GM18909 (cell line): ENCODE measurements around the gene SEMA6B.
"Not testable (repeated sequence)": the region's sequence is repeated elsewhere in the genome, so short reads cannot be mapped to it uniquely, and the experiment has no call there.

Source experiments
- ATAC-seq: cut with Tn5 transposase; IDR thresholded peaks from one replicate; pipeline ENCODE4 v1.9.1; 2021; ENCODE audit warnings: mild to moderate bottlenecking; ENCODE audit not compliant: unreplicated experiment, poor library complexity

SEMA6B gene

DNA sequence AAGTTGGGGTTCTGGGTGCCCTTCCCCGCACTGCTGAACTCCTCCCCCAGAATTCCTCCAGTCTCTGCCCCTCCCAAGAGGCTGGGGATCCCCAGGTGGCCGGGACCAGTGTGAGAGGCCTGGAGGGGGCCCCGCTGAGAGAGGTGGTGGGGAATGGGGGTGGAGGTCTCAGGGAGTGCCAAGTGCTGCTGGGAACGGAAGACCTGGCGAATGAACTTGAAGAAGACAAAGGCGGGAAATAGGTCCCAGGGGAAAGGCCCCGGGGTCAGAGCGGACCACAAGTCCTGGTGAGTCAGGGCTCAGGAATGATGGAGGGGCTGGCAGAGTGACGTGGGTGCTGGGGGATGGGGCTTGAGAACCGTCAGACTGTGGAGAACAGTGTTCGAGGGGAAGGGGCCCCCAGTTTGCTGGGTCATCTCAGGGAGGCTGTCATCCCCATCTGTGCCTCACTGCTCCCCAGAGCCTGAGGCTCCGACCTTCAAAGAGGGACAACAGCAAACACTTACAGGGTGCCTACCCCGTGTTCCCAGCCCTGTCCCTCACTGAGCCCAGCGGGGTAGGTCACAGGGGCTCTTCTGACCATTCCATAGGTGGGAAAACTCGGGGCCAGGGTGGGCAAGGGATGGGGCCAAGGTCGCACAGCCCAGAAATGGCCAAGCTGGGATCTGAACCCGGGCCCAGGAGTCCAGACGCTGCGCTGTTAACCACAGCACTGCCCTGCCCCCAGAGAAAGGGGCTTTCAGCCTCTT is 16.0 kb upstream of the SEMA6B start:
- ATAC-seq, result no peak

DNA sequence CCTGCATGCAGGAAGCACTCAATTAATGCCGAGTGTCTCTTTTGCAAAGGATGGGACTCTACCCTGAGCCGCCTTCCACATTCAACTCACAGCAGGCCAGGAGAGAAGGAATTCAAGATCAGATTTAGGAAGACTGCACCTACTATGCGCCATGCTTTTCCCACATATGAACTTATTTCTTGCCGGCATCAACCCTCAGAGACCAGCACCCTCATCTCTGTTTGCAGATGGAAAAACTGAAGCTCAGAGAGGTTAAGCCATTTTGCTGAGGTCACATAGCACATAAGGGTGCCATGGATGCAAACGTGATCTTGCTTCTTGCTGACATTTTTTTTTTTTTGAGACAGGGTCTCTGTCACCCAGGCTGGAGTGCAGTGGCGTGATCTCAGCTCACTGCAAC is 14.2 kb upstream of the SEMA6B start:
- no peak for ATAC-seq

DNA sequence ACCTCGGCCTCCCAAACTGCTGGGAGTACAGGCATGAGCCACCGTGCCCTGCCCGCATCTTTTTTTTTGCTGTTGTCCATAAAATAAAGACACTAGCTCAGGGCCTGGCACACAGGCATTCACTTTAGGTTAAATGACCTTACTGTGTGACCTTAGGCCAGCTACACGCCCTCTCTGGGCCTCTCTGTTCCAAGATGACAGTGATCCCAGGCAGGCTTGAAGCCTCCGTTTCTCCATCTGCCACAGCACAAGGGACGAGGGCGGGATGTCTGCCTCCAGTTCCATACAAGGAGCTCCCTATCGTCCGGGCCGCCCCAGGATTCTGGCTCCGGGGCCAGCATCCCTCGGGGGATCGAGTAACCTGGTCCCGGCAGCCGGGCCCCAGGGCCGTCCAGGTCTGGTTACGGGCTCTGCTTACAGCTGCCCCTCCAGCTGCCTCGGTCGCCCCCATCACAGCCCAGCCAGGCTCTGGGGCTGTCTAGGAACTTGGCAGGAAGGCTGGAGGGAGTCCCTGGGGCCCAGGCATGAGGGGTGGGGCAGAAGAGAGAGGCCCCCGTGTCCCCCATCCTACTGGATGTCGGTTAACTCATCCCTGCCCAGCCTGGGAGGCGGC is 11.9 kb upstream of the SEMA6B start:
- no peak for ATAC-seq

DNA sequence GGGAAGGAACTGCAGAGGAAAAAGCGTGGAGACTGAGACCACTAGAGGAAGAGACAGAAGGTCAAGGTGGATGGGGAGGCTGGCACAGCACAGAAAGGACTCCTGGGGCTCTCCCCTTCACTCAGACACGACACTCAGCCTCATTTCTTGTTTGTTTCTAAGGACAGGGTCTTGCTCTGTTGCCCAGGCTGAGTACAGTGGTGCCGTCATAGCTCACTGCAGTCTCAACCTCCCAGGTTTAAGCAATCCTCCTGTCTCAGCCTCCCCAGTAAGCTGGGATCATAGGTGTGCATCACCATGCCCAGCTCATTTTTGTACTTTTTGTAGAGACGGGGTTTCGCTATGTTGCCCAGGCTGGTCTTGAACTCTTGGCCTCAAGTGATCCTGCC is 11.4 kb upstream of the SEMA6B start:
- ATAC-seq, result no peak

GRCh38 chr19:4570402-4570801 is 10.9 kb upstream of the SEMA6B start:
- ATAC-seq, result no peak

DNA sequence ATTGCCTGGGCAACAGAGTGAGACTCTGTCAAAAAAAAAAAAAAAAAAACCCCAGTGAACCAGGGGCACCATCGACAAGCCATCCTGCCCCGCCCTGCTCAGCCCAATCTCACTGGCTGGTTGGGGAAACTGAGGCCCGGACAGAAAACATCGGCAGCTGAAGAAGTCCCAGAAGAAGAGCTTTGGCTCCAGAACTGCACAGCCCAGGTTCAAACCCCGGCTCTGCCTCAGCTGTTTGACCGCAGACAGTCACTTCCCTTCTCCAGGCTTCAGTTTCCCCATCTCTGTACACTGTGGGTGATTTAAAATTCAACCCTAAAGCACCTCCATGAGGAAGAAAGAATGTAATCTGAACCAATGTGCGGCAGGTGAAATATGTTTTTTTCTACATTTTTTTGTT is 9.4 kb upstream of the SEMA6B start:
- ATAC-seq, result no peak

- ATAC-seq, result no peak
These were observed 8.1 kb upstream of the SEMA6B start for GRCh38 chr19:4567584-4568071.

GRCh38 chr19:4566402-4567051 is 7.0 kb upstream of the SEMA6B start:
- no peak for ATAC-seq

DNA sequence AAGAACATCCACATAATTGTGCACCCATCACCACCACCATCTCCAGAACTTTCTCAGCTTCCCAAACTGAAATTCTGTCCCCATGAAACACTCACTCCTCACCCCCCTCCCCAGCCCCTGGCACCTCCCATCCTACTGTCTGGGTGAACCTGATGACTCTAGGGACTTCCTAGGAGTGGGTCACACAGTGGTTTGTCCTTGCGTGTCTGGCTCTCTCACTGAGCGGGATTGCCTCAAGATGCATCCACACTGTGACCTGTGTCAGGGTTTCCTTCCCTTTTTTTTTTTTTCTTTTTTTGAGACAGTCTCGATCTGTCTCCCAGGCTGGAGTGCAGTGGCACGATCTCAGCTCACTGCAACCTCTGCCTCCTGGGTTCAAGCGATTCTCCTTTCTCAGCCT is 4.1 kb upstream of the SEMA6B start:
- ATAC-seq, result not testable (repeated sequence)

DNA sequence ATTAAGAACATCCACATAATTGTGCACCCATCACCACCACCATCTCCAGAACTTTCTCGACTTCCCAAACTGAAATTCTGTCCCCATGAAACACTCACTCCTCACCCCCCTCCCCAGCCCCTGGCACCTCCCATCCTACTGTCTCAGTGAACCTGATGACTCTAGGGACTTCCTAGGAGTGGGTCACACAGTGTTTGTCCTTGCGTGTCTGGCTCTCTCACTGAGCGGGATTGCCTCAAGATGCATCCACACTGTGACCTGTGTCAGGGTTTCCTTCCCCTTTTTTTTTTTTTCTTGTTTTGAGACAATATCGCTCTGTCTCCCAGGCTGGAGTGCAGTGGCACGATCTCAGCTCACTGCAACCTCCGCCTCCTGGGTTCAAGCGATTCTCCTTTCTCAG is 2.6 kb upstream of the SEMA6B start:
- not testable (repeated sequence) for ATAC-seq

DNA sequence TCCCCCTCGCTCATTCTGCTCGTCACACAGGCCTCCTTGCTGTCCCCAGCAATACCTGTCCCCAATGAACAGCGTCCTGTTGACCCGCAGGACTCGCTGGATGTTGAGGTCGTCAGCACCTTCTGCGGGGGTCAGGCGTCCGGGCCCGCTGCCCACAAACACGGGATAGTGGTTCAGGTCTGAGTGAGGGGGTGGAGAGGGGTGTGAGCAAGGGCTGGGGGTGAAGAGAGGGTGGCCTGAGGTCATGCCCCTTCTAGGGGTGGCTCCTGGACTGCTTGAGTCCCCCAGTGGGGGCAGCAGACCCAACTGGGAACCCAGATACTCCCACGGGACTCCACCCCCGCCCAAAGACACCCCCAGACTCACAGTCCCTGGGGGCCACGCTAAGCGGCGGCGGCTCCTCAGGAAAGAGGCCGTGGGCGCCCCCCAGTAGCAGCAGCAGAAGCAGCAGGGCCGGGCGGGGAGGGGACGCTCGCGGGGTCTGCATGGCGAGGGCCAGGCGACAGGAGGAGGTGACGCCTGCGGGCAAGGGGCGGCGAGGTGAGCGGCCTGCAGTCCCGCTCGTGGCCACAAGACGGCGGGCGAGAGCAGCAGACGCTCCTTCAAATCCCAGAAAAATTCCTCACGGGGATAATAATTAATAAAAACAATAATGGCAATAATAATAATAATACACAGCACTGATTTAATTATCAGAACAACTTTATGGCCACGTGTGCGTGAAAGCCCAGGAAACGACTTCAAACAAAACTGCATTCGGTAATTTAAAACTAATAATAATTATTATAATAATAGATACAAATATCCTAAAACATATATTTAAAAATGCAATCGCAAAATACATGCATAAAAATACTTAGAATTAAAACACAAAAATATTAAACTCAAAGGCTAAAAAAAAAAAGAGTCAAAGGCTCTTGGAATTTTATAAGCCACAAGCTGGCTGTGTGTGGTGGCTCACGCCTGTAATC is 1.2 kb downstream of the SEMA6B start:
- no peak for ATAC-seq

- no peak for ATAC-seq
These were observed 2.1 kb downstream of the SEMA6B start for GRCh38 chr19:4557144-4557970.

GRCh38 chr19:4556597-4557127 is 2.8 kb downstream of the SEMA6B start:
- ATAC-seq, result no peak

DNA sequence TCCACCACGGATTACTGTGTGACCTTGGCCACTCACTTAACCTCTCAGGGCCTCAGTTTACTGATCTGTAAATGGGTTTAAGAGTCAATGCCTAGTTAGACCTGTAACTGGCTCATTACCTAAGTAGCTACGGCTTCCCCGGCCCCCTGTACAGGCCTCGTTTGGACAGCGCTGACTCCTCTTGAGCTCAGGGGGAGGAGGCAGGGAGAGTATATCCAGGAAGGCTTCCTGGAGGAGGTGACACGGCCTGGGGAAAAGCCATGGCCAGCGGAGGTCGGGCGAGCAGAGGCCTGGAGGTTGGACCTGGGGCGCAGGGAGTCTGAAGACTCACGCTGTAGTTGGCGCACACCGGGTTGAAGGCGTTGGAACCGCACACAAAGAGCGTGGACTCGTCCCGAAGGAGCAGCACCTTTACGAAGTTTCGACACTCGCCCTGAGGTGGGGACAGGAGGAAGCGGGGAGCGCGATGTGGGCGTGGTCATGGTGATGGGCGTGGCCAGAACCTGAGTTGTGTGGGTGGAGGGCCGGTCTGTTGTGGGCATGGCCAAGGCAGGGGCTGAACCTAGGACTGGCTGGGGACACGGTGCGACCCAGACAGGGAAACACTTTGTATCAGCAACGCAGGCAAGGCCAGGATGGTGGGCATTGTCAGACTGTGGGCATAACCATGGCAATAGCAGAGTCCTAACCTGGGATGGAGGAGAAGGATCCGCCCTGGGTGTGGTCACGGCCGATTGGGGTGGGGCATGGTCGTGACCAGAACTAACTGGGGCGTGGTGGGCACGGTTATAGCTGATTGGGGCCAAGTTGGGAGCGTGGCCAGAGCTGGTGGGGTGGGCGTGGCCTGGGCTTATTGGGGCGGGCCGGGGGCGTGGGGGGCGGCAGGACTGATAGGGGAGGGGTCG is 3.6 kb downstream of the SEMA6B start:
- ATAC-seq, result no peak

GRCh38 chr19:4554717-4555116 is 4.8 kb downstream of the SEMA6B start:
- ATAC-seq, result no peak

DNA sequence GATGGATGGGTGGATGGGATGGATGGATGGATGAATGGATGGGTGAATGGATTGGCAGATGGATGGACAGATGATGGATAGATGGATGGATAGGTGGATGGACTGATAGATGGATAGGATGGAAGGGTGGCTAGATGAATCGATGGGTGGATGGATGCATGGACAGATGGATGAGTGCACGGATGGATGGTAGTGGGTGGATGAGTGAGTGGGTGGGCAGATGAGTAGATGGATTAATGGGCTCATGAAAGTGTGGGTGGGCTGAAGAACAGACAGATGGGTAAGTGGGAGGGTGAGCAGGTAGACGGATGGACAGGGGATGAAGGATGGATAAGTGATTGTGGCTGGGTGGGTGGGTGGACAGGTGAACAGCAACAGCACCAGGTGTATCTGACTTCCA is 5.7 kb downstream of the SEMA6B start:
- ATAC-seq, result no peak

DNA sequence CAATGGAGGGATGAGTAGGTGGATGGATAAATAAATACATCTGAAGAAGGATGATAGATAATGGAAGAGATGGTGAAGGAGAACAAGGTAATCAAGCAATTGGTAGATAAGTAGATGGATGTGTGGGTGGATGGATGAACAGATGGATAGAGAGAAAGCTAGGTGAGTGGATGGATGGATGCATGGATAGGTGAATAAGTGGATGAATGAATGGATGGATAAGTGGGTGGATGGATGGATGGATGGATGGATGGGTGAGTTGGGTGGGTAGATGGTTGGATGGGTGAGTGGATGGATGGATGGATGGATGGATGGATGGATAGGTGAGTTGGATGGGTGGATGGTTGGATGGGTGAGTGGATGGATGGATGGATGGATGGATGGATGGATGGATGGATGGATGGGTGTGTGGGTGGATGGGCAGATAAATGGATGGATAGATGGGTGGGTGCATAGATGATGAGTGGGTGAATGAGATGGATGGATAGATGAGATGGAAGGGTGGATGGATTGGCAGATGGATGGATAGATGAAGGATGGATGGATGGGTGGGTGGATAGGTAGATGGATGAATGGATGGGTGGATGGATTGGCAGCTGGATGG is 6.3 kb downstream of the SEMA6B start:
- ATAC-seq, result no peak

GRCh38 chr19:4552525-4552819 is 7.0 kb downstream of the SEMA6B start:
- ATAC-seq, result no peak
